Smooth muscle cell (in vitro differentiated cells): ENCODE results near the gene EHMT1. TPM values are rescaled to one million over a fixed set of nuclear protein-coding genes. Genes with fewer than 3 reads are reported as not detected.

ENCODE experiments used
- DNase-seq: peaks from one replicate; lab custom pipeline; 2025; ENCODE audit not compliant: unreplicated experiment; lab: John Stamatoyannopoulos, UW
- H2AFZ ChIP-seq: fragments of 200-600 bp; sonication (generic); 2 replicates; pipeline ENCODE4 v1.6.0; 2016; ENCODE audit warnings: antibody characterized with exemption, low read depth, mild to moderate bottlenecking
- H3F3A ChIP-seq: fragments of 200-600 bp; sonication (generic); 2 replicates; pipeline ENCODE4 v1.6.0; 2017; ENCODE audit warnings: antibody characterized with exemption, low read depth
- H3K27ac ChIP-seq: fragments of 200-600 bp; sonication (generic); 2 replicates; pipeline ENCODE4 v1.5.1; 2016; ENCODE audit warnings: low read depth, mild to moderate bottlenecking
- H3K27me3 ChIP-seq: fragments of 200-600 bp; sonication (generic); 2 replicates; pipeline ENCODE4 v1.6.1; 2016; ENCODE audit warnings: low read depth, mild to moderate bottlenecking
- H3K36me3 ChIP-seq: fragments of 200-600 bp; sonication (generic); 2 replicates; pipeline ENCODE4 v1.5.1; 2016; ENCODE audit warnings: low read depth
- H3K4me1 ChIP-seq: fragments of 200-600 bp; sonication (generic); 2 replicates; pipeline ENCODE4 v1.5.1; 2016; ENCODE audit warnings: low read depth
- H3K4me2 ChIP-seq: fragments of 200-600 bp; sonication (generic); 2 replicates; pipeline ENCODE4 v1.6.0; 2016; ENCODE audit warnings: mild to moderate bottlenecking
- H3K4me3 ChIP-seq: fragments of 200-600 bp; sonication (generic); 2 replicates; pipeline ENCODE4 v1.5.1; 2016; ENCODE audit warnings: mild to moderate bottlenecking
- H3K79me2 ChIP-seq: fragments of 200-600 bp; sonication (generic); 2 replicates; pipeline ENCODE4 v1.6.0; 2016; ENCODE audit warnings: low read depth, mild to moderate bottlenecking
- H3K9ac ChIP-seq: fragments of 200-600 bp; sonication (generic); 2 replicates; pipeline ENCODE4 v1.6.0; 2016; ENCODE audit warnings: low read depth
- H3K9me3 ChIP-seq: fragments of 200-600 bp; sonication (generic); replicated peaks from 2 replicates; pipeline ENCODE4 v1.5.1; 2016; ENCODE audit warnings: low read depth
- H4K20me1 ChIP-seq: fragments of 200-600 bp; sonication (generic); 2 replicates; pipeline ENCODE4 v1.6.0; 2016; ENCODE audit warnings: low read depth
- CTCF ChIP-seq: fragments of 200-600 bp; sonication (generic); IDR thresholded peaks from 2 replicates; pipeline ENCODE4 v1.5.1; 2017; ENCODE audit warnings: borderline replicate concordance, mild to moderate bottlenecking, antibody characterized with exemption; ENCODE audit not compliant: insufficient read depth, poor library complexity, severe bottlenecking
- WGBS: methylation state at CpG from one replicate; pipeline ENCODE4 v1.1.7; 2016; ENCODE audit warnings: low lambda C conversion rate; 5-methylcytosine and 5-hydroxymethylcytosine counted together
- polyA plus RNA-seq: library from polyadenylated mRNA; unstranded; fragments of >200 nt; fragmentation: Nextera tagmentation; extraction: Ambion mirVana; gene quantifications from 2 replicates; pipeline ENCODE4 v1.2.1, GENCODE V29; 2016
- total RNA-seq: library from RNA; depleted of rRNA; stranded (reverse); fragments of >200 nt; gene quantifications from 2 replicates; pipeline ENCODE4 v1.2.3, GENCODE V29; 2014

Gene EHMT1
- total and polyA plus RNA-seq, 2 experiments from 2014 or later: 23.1 to 34.1 TPM

GRCh38 chr9:137762414-137763061 is 143.7 kb downstream of the EHMT1 start:
- no peaks in the 10 kb centered on the region for H3K27me3 ChIP-seq
- no peak overlapping the region for H3K9ac ChIP-seq
- H3K4me1 ChIP-seq: no peaks in the 10 kb centered on the region
- no peaks in the 10 kb centered on the region for H3K9me3 ChIP-seq
- H2AFZ ChIP-seq: no peak overlapping the region
- H3K27ac ChIP-seq: no peak overlapping the region
- peaks cover 11% of the 10 kb centered on the region for H3K79me2 ChIP-seq
- no peaks in the 10 kb centered on the region for H3K36me3 ChIP-seq
- no peak overlapping the region for H3K4me2 ChIP-seq
- TF ChIP-seq CTCF: no peak
- 94% methylated on average over 21 of the region's 21 CpGs for WGBS
- H3K4me3 ChIP-seq: no peak overlapping the region
- H3F3A ChIP-seq: no peaks in the 10 kb centered on the region
- H4K20me1 ChIP-seq: peaks cover 8% of the 10 kb centered on the region
- no peak for DNase-seq

- no peak overlapping the region for H3K27ac ChIP-seq
Measured at GRCh38 chr9:137763271-137763955, 144.6 kb downstream of the EHMT1 start.

GRCh38 chr9:137764171-137764671 is 145.4 kb downstream of the EHMT1 start:
- Histone ChIP-seq H2AFZ (no peak overlapping the region), H3K27ac (no peak overlapping the region), H4K20me1 (peaks cover 8% of the 10 kb centered on the region), H3K4me3 (no peak overlapping the region), H3K36me3 (no peaks in the 10 kb centered on the region), H3K79me2 (peaks cover 9% of the 10 kb centered on the region), H3K4me2 (no peak overlapping the region), H3F3A (no peaks in the 10 kb centered on the region), H3K9me3 (no peaks in the 10 kb centered on the region), H3K27me3 (no peaks in the 10 kb centered on the region), H3K4me1 (no peaks in the 10 kb centered on the region), H3K9ac (no peak overlapping the region)
- DNase-seq: no peak
- WGBS: 98% methylated on average over 17 of the region's 17 CpGs
- no peak for TF ChIP-seq CTCF

More at GRCh38 chr9:137763271-137763955, 144.6 kb downstream of the EHMT1 start:
- H3K9me3 ChIP-seq: no peaks in the 10 kb centered on the region
- no peaks in the 10 kb centered on the region for H3K27me3 ChIP-seq
- no peaks in the 10 kb centered on the region for H3F3A ChIP-seq
- H3K4me3 ChIP-seq: no peak overlapping the region
- H2AFZ ChIP-seq: no peak overlapping the region
- H4K20me1 ChIP-seq: peaks cover 8% of the 10 kb centered on the region
- no peak overlapping the region for H3K9ac ChIP-seq
- H3K4me2 ChIP-seq: no peak overlapping the region
- 98% methylated on average over 29 of the region's 29 CpGs for whole genome bisulfite sequencing
- H3K4me1 ChIP-seq: no peaks in the 10 kb centered on the region
- no peak for TF ChIP-seq CTCF
- DNase-seq: no peak
- H3K36me3 ChIP-seq: no peaks in the 10 kb centered on the region
- H3K79me2 ChIP-seq: peaks cover 11% of the 10 kb centered on the region
